Measurements from ENCODE around the gene CCL4L2.
"Not testable (repeated sequence)": the region's sequence is repeated elsewhere in the genome, so short reads cannot be mapped to it uniquely, and the experiment has no call there.

CCL4L2 gene

DNA sequence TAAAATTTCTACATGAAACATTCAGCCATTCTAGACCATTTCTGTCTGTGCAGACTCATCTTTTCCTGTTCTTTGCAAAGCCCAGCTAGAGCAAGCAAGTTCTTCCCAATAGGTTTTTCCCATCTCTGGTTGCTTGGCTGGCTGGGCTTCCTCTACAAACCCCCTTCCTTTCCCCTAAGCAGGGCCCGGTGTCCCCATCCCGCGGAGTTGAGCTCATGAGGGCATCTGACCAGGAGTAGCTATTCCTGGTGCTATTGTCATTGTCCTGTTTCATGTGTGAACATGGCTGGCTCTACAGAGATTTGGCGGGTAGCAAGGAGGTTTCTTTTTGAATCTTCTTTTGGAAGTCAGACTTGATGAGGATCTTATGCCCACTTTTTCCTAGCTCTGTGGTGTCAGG is 31.2 kb downstream of the CCL4L2 start:
- DNase-seq; H3K27me3 Mint-ChIP-seq; H3K27ac Mint-ChIP-seq; H3K9me3 Mint-ChIP-seq; H3K36me3 Mint-ChIP-seq (ENCODE audit: low read depth); H3K4me3 Mint-ChIP-seq; H3K4me1 Mint-ChIP-seq (ENCODE audit: low read depth): not testable (repeated sequence)
